GM21825 (cell line): ENCODE results near the gene STARD3.

Experiments used
- ATAC-seq: cut with Tn5 transposase; IDR thresholded peaks from one replicate; pipeline ENCODE4 v1.9.1; 2021; ENCODE audit warnings: mild to moderate bottlenecking, moderate library complexity; ENCODE audit not compliant: unreplicated experiment

STARD3 gene

GRCh38 chr17:39669897-39670735 is 33.2 kb downstream of the STARD3 start:
- no peak for ATAC-seq

DNA sequence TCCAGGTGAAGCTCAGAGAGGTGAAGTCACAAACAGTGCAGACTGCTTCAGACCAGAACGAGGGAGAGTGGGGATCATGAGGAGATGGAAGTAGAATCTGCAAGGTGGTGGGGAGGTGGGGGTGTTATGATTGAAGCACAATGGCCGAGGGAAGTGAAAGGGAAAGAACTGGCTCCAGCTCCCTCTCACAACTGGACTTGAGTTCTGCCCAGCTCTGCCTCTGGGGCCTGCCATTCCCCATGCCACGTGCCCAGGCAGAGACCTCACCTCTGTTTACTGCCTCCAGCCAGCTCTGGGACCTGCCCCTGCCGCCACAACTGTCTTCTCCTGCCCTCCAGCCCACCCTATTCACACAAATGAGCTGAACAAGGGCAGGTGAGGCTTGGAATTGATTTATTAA is 33.8 kb downstream of the STARD3 start:
- no peak for ATAC-seq

GRCh38 chr17:39671651-39672521 is 34.9 kb downstream of the STARD3 start:
- ATAC-seq, result no peak

- ATAC-seq, result no peak
Measured at GRCh38 chr17:39672522-39673334, 35.8 kb downstream of the STARD3 start.

DNA sequence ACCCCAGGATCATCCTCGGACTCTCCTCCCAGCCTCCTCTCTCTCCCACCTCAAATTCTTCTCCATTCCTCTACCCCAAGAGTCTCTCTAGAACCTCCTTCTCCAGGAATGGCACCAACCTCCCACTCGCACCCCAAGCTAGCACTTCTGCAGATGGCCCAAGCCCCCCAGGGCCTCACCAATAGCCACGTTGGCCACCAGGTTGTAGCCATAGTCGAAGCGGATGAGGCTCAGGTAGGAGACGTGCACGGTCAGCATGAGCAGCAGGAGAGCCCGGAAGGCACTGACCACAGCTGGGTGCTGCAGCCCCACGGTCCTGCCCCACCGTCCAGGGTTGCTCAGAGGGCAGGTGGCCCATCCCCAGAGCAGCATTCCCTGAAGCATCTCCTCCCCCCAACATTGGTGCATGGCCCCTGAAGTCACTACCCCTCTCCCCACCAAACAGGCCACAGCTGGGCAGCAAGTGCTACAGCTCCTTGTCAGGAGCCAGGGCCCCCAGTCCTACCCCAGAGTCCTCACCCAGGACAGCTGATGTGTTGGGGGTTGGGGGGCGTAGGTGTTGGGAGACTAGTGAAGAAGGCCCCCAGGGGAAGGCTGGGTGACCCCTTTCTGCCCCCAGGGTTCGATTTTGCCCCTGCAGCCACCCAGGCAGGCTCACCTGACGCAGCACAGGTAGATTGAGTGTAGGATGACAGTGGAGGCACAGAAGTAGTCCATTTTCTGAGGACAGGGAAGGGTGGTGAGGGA is 36.6 kb downstream of the STARD3 start:
- no peak for ATAC-seq

DNA sequence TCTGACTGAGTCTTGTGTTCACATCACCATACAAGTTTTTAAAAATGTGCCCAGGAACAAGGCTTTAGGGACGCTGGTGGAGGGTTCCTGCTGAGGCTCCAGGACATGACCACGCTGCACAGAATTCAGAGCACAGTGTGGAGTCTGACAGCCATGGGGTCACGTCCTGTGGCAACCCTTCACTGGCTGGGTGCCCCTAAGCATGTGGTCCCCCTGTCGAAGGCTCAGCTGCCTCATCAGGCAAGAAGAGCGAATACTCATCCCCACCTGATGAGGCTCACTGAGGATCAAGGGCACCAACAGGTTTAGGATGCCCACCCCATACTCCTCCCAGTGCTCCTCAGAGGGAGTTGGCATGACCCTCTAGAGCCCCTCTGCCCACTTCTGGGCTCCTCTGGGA is 37.2 kb downstream of the STARD3 start:
- ATAC-seq, result no peak

- ATAC-seq, result no peak
Measured at GRCh38 chr17:39674702-39675389, 37.9 kb downstream of the STARD3 start.

DNA sequence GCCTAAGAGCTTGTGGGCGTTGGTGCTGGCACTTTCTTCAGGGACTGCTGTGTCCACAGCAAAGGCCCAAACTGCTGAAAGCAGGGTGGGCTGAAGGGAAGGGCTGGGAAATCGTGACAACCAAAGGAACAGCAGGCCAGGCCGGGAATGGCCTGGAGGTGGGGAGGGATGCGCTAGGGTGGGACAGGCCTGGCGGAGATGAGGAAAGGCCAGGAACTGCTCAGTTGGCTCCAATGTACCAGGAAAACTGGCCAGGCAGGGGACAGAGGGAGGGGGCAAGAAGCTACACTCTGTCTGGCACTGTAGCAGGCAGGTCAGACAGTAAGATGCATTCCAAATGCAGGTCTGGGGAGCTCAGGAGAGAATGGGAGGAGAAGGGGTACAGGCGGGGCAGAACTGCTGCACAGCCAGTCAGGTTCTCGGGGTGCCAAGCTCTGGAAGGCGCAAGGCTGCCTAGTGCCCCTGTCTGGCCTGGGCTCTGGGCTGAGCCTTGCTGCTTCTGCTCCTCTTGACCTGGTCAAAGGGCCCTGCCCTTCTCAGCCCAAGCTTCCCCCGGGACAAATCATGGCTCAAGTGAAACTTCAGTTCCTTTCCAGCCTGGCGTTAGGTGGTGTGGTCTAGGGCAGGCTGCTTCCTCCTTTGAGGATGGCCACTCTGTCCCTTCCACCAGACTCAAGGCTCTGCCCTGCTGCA is 38.6 kb downstream of the STARD3 start:
- ATAC-seq, result no peak

GRCh38 chr17:39676198-39676819 is 39.4 kb downstream of the STARD3 start:
- no peak for ATAC-seq

GRCh38 chr17:39677072-39677471 is 40.1 kb downstream of the STARD3 start:
- no peak for ATAC-seq

- no peak for ATAC-seq
Measured at GRCh38 chr17:39677542-39678339, 40.8 kb downstream of the STARD3 start.

DNA sequence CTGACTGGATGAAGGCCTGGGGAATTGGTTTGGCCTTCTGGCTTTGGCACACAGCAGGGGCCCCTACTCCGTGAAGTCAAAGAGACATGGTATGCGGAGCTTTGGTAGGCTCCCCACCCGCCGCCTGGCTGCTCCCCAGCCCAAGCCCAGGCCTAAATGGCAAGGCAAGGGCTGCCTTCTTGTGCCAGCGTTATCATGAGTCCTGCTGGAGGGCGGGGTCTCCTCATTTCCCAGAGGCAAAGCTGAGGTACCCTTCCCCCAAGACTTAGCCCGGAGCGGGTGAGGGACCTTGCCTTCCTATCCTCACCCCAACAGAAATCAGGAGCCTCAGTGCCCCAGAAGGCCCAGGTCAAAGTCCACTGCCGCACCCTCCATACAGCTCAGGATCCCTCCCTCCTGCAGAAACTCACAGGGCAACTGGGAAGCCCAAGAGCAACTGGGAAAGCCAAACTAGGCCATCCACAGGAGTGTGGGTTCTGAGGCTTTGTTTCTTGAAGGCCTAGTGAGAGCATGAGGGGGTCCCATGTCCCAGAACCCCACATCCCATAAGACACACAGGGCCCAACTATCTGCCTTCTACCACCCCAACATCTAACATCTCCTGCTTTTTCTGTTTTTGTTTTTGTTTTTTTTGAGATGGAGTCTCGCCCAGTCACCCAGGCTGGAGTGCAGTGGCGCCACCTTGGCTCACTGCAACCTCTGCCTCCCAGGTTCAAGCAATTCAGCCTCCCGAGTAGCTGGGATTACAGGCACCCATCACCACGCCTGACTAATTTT is 41.6 kb downstream of the STARD3 start:
- no peak for ATAC-seq

GRCh38 chr17:39679521-39680192 is 42.7 kb downstream of the STARD3 start:
- ATAC-seq, result no peak

DNA sequence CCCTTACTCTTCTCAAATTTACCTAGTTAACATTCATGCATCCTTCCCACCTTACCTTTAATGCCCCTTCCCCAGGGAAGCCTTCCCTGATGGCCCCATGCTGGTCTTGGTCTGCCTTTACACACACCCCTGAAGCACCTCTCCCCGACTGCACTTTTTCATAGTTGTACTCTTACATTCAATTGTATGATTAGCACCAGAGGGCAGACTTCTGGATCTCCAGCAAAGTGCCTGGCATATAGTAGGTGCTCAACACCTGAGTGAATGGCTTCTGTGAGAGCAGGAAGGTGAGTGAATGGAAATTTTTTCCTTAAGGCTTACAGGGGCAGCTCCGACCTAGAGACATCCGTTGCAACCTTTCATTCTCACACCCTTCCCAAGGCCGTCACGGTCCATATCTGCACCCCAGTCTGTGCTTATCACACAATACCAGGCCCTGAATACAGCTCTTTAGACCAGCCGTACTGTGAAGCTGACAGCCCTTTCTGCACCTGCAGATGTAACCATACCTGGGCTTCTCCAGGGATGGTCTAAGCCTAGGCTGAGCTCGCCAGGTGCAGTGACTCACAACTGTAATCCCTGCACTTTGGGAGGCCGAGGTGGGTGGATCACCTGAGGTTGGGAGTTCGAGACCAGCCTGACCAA is 46.5 kb downstream of the STARD3 start:
- ATAC-seq, result no peak

- no peak for ATAC-seq
Measured at GRCh38 chr17:39684369-39685192, 47.6 kb downstream of the STARD3 start.
